Urothelium cell line (cell line): ENCODE measurements around the gene BCAS3.
"Not testable (repeated sequence)": the region's sequence is repeated elsewhere in the genome, so short reads cannot be mapped to it uniquely, and the experiment has no call there.

Source experiments
- DNase-seq: peaks from one replicate; pipeline ENCODE4 v3.0.0; 2011; ENCODE audit warnings: low spot score, mixed read lengths
- FAIRE-seq: peaks from 2 replicates; lab custom pipeline; 2011; peaks lifted over from hg19 to GRCh38; lab: Jason Lieb, UNC

Gene BCAS3

DNA sequence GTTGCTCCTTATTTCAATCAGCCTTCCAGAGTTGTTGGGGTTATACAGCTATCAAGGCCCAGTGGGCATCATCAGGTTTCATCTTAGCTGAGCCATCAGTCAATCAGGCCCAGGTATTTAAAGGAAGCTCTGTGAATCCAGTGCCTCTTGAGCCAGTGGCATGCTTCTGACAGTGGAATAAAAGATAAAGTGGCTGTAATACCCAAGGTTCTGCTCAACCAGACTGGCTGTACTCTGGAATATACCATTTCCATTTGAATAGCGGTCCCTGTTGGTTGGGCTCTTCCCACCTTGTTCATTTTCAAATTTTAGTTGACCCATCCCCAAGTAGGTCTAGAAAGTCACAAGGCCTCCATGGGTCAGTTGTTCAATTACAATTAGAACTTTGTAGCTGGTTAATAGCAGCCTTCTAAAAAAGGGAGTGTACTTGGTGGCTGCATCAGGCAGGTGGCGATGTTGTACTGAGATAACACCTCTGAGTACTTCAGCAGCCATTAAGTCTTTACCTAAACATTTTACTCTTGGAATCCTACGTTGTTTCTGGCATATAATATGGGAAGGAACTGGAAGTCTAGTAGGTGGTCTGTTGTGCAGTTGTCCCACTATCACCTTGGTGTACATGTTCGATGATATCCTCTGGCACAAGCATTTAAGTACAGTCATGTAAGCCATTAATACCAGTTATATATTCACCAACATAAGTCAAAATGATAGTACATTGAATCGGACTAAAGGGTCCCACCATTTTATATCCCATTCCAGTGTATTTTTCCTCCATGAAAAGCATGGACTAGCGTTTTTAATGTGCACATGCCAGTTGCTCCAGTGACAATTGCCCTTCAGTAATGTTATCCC is 294.1 kb downstream of the BCAS3 start:
- peak; percentile 71 for DNase-seq
- peak; percentile 81 for FAIRE-seq

DNA sequence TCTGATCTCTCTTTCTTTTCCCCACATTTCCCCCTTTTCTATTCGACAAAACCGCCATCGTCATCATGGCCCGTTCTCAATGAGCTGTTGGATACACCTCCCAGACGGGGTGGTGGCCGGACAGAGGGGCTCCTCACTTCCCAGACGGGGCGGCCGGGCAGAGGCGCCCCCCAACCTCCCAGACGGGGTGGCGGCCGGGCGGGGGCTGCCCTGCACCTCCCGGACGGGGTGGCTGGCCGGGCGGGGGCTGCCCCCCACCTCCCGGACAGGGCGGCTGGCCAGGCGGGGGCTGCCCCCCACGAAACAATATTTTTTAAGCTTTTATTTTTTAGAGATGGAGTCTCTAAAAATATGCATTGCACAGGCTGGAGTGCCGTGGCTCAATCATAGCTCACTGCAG is 299.2 kb downstream of the BCAS3 start:
- not testable (repeated sequence) for DNase-seq, FAIRE-seq

DNA sequence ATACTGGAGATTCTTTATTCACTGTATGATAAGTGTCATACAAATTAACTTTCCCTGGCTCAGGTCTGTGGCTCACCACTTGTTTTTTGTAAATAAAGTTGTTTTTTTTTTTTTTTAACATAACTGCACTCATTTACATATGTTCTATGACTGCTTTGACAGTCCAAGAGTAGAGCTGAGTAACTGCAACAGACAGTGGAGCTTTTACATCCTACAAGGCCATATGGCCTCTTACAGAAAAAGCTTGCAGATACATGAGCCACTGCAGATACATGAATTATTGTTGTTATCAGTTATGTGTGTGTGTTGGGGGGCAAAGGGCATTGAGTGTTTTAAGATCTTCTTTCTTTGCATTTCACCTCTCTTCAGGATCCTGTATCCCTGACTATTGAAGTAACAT is 311.7 kb downstream of the BCAS3 start:
- DNase-seq (no peak), FAIRE-seq (peak; percentile 23)

DNA sequence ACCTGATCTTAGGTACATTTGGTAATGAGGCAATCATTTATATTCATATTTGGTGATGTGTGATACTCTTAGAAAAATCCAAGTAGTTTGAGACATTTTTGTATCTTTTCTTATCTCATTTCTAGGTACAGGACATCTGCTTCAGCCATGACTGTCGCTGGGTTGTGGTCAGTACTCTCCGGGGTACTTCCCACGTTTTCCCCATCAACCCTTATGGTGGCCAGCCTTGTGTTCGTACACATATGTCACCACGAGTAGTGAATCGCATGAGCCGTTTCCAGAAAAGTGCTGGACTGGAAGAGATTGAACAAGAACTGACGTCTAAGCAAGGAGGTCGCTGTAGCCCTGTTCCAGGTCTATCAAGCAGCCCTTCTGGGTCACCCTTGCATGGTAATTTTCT is 312.2 kb downstream of the BCAS3 start:
- DNase-seq (no peak), FAIRE-seq (peak; percentile 70)

DNA sequence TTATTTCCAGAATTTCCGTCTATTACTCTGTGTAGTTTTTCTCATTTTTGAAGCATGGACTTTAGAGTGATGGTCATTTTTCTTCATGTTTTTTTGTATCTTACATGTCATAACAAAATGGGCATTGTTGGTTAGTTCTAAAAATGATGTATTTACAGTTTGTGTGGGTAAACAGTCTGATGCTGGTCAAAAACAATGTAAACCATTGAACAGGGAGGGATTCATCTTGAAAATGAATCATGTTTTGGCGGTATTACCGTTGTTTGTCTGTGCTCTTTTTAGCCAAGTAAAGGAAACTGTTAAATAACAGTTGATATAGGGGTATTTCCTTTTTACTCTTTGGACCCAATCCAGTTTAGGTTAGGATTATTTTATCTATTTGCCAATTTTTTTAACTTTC is 315.8 kb downstream of the BCAS3 start:
- FAIRE-seq (no peak), DNase-seq (no peak)

DNA sequence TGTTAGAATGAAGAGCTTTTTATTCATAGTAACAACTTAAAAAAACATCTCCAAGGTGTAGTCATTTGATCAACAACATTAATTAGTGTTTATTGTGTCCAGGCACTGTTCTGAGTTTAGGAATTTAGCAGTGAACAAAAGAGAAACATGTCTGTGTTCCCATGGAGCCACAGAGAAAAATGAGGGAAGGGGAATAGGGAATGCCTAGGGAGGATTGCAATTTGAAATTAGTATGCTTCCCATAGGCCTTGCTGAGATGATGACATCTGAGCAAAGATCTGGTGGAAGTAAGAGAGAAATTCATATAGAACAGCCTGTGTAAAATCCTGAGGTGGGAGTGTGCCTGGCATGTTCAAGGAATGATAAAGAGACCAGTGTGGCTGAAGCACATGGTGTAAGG is 318.0 kb downstream of the BCAS3 start:
- FAIRE-seq: no peak
- DNase-seq: no peak

DNA sequence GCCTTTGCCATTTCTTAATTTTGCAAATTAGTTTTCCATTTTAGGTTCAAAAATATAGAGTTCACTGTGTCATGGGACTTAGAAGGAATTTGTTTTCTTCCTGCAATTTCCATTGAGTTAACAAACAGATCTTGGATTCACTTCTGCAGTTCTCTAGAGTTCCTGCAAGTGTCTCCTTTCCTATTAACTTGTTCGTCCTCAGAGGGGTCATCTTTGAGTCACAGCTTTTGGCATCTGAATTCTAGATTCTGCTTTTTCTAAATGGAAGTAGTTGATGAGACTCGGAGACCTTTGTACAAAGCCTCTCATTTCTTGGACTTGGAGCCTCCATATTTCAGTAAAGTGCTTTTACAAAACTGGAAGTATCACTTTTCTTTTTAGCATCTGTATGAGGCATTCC is 323.3 kb downstream of the BCAS3 start:
- FAIRE-seq: peak; percentile 61
- peak; percentile 26 for DNase-seq

DNA sequence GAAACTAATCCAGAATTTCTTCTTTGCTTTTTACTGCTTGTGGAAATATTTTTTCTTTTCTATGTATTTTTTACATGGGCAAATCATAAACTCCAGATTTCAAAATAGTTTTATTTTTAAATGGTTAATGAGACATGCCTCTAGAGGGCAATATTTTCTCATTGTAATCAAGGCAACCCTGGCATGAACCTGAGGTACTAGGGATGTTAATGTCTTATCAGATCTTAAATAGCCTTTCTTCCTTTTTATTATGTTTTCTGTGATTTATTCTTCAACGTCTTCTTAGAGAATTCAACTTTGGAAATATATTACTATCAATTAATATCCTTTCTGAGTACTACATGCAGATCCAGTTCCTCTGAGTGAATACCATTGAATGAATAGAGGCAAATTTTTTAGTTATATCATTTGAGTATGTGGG is 324.7 kb downstream of the BCAS3 start:
- FAIRE-seq (no peak), DNase-seq (peak; percentile 34)

DNA sequence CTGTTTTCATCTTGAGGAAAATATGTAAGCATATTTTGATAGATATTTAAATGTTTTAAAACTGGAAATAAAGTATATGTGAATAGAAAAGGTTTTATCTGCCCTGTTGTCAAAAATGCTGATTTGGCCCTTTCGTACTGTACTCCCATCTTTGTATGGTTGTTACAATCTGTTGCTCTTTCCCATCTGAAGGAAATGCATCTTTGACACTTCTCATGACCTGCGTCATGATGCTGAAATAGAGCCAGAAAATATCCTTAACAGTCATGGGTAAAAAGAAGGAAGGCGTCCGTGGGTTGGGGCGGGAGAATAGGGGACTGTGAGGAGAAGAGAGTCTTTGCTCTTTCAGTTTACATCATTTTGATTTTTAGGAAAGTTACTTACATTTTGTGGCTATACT is 327.7 kb downstream of the BCAS3 start:
- DNase-seq (no peak), FAIRE-seq (peak; percentile 20)

DNA sequence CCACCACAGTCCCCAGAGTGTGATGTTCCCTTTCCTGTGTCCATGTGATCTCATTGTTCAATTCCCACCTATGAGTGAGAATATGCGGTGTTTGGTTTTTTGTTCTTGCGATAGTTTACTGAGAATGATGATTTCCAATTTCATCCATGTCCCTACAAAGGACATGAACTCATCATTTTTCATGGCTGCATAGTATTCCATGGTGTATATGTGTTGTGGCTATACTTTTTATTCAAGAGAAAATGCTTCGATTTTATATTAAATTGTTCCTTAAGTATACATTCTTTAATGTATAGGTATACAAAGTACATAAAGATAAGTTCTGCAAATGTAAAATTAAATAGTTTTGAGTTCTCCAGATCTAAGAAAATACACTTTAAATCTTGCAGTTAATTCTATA is 328.3 kb downstream of the BCAS3 start:
- not testable (repeated sequence) for FAIRE-seq

DNA sequence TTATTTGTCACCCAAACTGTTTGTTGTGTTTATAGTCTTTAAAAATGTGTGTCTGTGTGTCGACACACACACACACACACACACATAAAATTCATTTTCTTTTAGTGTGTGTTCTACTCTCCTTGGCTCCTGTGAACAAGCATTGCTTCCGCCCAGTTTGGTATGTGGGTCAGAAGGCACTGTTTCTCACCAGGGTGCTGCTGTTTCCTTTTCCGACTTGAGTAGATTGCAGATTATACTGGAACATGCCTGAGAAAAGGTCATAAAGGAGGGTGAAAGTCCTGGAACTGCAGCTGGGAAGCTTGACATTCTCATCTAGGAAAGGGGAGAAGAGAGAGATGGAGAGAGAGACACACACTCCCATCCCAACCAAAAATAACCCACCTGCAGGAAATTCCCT is 330.3 kb downstream of the BCAS3 start:
- FAIRE-seq: peak; percentile 74

More for the DNA sequence above, 328.3 kb downstream of the BCAS3 start:
- DNase-seq: not testable (repeated sequence)

DNA sequence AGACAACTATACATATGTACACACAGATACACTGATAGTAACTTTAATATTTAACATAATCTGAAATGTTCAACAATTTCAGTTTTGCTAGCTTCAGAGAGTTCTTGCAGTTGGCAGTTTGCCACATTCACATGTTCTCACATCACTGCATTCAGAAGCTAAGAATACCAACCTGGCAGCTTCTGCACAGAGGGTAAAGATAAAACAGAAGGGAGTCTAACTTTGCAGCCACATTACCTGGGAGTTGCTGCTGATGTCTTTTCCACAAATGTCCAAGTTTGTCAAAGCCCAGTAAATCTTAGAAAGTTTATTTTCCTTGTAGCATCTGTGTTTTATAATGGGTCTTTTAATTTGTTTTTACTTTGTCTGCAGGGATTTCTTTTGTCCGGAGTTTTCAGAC is 332.0 kb downstream of the BCAS3 start:
- FAIRE-seq (peak; percentile 9), DNase-seq (no peak)

More for the DNA sequence above, 330.3 kb downstream of the BCAS3 start:
- no peak for DNase-seq

DNA sequence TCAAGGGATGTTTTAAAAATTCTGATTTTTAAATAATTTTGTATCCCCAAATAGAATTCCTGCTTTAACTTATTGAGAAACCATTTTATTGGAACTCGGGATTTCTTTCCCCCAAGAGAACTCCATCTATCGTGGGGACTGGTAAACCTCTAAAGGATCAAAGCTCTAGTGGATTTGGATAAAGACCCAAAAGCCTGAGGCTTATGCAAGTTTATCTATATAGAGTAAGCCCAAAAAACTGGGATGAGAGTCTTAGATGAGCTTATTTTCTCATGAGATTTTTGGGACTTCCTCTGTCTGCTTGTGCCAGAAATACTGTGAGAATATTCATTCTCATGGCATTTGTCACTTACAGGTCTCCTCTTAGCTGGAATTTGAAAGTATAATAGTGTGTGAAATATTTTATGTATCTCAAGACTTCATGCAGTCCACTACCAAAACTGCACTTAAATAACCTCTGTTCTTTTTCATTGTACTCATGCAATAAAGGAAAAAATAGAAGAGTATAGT is 333.1 kb downstream of the BCAS3 start:
- DNase-seq (no peak), FAIRE-seq (no peak)

DNA sequence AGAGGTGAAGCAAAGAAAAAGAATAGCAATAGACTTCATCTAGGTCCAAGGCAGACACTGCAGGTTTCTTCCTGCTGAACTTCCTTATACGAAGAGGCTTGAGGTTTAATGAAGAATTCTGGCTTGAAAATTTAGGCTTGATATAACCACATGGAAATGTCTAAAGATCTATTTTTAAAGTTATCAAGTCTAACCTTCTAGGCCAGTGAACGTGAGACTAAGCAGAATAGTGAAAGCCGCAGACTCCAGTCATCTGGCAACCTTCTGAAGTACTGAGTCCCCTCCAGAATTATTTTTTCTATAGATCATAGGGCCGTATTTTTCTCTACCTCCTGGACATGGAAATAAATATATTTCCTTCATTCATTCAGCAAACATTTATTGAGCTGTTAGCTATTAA is 333.6 kb downstream of the BCAS3 start:
- no peak for DNase-seq
- FAIRE-seq: no peak

DNA sequence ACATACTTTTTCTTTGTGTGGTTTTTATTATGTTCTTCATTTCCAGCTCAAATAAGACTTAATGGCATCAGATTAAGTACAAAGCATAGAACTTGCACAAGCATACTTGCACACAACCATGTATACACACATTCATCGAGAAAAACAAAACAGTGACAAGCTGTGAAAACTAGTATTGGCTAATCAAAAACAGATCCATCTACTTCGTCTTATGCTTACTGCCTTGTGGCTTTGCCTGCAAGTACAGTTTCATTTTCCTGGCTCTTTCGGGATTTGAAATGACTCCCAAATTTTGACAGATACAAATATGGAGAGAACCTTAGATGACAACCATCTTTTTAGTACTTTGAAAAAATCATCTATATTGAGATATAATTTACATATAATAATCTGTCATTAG is 338.3 kb downstream of the BCAS3 start:
- DNase-seq: no peak
- FAIRE-seq: no peak

DNA sequence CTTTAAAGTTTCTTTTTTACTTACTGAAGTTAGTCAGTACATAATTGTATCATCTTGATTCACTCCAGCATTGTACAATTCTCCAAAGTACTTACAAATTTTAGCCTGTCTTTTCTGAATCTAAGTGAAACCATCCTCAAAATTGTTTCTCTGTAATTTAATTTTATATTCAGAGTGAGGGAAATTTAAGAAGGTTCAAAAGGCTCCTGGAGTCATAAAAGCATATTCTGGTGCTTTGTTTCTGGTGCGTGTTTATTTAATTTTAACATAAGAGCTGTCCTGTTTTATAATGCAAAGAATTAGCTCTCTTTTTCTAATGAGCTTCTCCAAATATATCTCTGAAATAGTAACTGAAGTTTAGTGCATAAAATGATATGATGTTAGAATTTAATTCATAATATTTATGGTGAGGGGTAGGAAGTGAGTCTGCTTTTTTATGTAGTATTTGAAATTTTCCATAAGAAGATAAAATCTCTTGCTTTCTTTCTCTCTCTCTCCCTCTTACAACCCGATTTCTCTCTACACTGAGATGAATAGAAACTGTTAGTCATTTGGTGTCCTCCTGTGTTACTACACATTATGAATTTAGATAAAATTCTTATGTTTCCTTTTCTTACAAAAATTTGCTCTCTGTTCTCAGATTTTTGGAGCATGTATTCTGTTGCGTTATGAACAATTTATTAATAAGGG is 339.8 kb downstream of the BCAS3 start:
- FAIRE-seq: no peak

DNA sequence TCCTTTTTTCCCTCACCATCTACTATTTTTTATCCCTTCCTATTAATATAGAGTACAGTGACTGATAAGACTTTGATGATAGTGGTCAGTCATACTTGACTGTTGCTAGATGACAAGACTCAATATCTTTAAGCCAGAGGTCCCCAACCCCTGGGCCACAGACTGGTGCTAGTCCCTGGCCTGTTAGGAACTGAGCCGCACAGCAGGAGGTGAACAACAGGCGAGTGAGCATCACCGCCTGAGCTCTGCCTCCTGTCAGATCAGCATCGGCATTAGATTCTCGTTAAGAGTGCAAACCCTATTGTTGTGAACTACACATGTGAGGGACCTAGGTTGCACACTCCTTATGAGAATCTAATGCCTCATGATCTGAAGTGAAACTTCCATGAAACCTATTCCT is 341.3 kb downstream of the BCAS3 start:
- FAIRE-seq (peak; percentile 42), DNase-seq (no peak)

More for the DNA sequence above, 339.8 kb downstream of the BCAS3 start:
- DNase-seq: no peak

DNA sequence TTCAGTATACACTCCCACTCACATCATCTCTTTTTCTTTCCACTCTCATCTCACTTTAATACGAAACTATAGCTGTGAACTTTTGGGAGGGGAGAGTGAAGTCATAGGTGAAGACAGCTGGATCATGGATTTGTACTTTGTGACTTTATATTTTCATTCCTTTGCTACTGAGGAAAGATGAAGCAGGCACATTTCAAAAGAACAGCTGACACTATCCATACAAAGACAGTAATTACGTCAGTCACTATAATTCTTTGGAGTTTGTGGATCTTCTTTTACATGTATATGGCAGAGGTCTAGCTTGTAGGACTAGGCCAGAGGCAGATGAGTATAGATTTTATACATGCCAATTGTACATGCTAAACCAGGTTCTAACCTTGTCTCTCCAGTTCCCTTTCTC is 346.3 kb downstream of the BCAS3 start:
- DNase-seq: no peak
- no peak for FAIRE-seq

DNA sequence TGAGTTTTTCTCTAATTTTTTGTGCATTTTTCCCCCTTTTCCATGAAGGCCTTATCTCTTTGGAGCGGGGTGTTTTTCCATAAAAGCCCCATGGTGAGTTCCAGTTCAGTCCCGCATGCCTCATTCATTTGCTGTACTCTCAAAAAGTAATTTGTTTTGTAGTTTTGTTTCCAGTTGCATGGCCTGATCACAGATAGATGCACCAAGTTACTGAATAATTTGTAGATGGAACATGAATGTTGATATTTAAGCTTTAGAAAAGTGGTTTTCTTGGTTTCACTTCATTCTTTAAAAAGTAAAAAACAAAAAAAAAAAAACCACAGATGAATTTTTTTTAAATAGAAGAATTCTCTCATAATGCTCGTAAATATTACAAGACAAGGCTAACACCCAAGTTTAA is 349.2 kb downstream of the BCAS3 start:
- FAIRE-seq: no peak

DNA sequence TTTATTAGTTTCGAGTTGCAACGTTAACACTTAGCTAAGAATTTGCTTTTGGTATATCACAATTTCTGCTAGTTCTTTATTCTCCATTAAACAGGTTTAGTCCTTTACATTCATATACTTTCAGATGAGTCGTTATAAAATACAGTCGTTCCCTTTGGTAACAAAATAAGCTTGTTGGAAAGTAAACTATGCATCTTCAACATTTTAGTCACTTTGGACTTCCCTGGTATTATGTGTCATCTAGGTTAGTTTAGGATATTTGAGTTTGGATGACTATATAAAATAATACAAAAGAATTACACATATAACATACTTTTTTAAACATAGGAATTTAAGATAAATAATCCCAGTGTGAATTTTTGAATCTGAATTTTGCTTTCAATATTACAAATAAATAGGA is 351.5 kb downstream of the BCAS3 start:
- DNase-seq (no peak), FAIRE-seq (no peak)

More for the DNA sequence above, 349.2 kb downstream of the BCAS3 start:
- DNase-seq: no peak

DNA sequence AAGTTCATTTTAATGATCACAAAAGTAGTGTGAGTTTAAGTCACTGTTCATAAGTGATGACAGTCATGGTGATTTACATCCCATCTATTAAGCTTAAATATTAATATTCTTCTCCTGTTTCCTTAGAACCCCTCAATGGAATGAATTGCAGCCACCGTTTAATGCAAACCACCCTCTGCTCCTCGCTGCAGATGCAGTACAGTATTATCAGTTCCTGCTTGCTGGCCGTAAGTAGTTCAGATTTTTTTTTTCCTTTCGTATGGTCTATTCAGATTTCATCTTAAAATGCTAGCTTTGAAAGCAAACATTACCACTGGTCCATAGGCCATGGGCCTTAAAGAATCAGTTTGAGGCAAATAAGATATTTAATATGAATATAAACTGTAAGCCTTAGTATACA is 363.0 kb downstream of the BCAS3 start:
- FAIRE-seq (no peak), DNase-seq (no peak)

DNA sequence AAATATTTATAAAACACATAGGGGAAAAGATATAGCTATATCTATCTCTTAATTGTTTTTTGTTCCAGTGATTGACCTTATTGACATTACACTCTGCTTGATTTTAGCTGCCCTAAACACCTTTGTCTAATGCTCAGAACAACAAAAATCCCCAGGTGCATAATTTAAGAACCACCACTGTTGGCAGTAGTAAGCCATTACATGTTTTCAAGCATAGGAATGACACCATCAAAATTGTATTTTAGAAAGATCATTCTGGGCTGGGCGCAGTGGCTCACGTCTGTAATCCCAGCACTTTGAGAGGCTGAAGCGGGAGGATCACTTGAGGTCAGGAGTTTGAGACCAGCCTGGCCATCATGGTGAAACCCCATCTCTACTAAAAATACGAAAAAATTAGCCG is 364.7 kb downstream of the BCAS3 start:
- FAIRE-seq, DNase-seq: not testable (repeated sequence)
